ENCODE results near the gene RFX4. TPM values are rescaled to one million over a fixed set of nuclear protein-coding genes. Genes with fewer than 3 reads are reported as not detected.

RFX4 gene
- total and polyA plus RNA-seq, 2 of the 8 experiments (the other 6 are each of a cell fraction or from before 2014, with no cell fraction given), result 0.06 TPM; not detected in 1

DNA sequence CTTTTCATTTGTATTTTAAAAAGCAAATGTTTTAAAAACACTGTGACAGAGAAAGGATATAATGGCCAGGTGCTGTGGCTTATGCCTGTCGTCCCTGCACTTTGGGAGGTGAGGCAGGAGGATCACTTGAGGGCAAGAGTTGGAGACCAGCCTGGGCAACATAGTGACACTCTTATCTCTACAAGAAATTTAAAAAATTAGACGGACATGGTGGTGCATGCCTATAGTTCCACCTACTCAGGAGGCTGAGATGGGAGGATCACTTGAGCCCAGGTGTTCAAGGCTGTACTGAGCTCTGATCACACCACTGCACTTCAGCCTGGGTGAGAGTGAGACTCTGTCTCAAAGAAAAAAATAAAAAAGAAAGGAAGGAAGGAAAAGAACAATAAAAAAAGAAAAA, 7.8 kb downstream of the RFX4 start:
- no peak overlapping the region for H4K91ac ChIP-seq (replicated peaks; ENCODE audit: insufficient read length, low read length)
- DNase-seq (ENCODE audit: low read depth in 1 of 2, low spot score in 2 of 2), result no peak
- no peak for TF ChIP-seq FOSL1 (IDR thresholded peaks at IDR 0.05; ENCODE audit: insufficient read depth, low read depth, low read length)
- no peak for TF ChIP-seq HDAC2 (IDR thresholded peaks at IDR 0.05; ENCODE audit: borderline replicate concordance in 1 of 2, low read depth in 2 of 2, low read length in 2 of 2)
- TF ChIP-seq CTBP2 (IDR thresholded peaks at IDR 0.05; ENCODE audit: borderline replicate concordance, insufficient read depth, insufficient read length, low read length), result no peak
- TF ChIP-seq SIRT6 (IDR thresholded peaks at IDR 0.05; ENCODE audit: low read length), result no peak
- no peak for TF ChIP-seq BACH1 (IDR thresholded peaks at IDR 0.05; ENCODE audit: low read length)
- TF ChIP-seq, protein P1, sequence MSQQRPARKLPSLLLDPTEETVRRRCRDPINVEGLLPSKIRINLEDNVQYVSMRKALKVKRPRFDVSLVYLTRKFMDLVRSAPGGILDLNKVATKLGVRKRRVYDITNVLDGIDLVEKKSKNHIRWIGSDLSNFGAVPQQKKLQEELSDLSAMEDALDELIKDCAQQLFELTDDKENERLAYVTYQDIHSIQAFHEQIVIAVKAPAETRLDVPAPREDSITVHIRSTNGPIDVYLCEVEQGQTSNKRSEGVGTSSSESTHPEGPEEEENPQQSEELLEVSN (IDR thresholded peaks at IDR 0.05), result no peak
- no peak for TF ChIP-seq NRF1 (IDR thresholded peaks at IDR 0.05; ENCODE audit: low read depth, low read length)
- TF ChIP-seq CHD1 (IDR thresholded peaks at IDR 0.05; ENCODE audit: low read depth, low read length), result no peak
- no peak for TF ChIP-seq TAF1 (IDR thresholded peaks at IDR 0.05; ENCODE audit: low read depth, low read length)
- TF ChIP-seq TCF12 (IDR thresholded peaks at IDR 0.05; ENCODE audit: low read depth, low read length), result no peak
- no peak for TF ChIP-seq GABPA (IDR thresholded peaks at IDR 0.05; ENCODE audit: borderline replicate concordance, insufficient read depth, low read length)
- TF ChIP-seq SIN3A (conservative IDR thresholded peaks at IDR 0.05 in 1 of 2, IDR thresholded peaks at IDR 0.05 in 1 of 2; ENCODE audit: low read depth in 1 of 2, low read length in 2 of 2), result no peak
- TF ChIP-seq KDM1A (IDR thresholded peaks at IDR 0.05; ENCODE audit: borderline replicate concordance, low read length), result no peak
- no peak for TF ChIP-seq BRCA1 (IDR thresholded peaks at IDR 0.05; ENCODE audit: low read depth, low read length)

More for the DNA sequence above, 7.8 kb downstream of the RFX4 start:
- H2BK20ac ChIP-seq (ENCODE audit: low read length), result no peak overlapping the region
- H2BK5ac ChIP-seq (ENCODE audit: low read depth, low read length), result no peak overlapping the region
- H2BK15ac ChIP-seq (ENCODE audit: low read length), result no peak overlapping the region
- H3K27me3 ChIP-seq (replicated peaks in 1 of 4; ENCODE audit: control insufficient read depth in 3 of 4, extremely low read depth in 1 of 4, insufficient read depth in 3 of 4, low read length in 3 of 4), result peaks cover 50 to 92% (median 68%) of the 10 kb centered on the region in 4 experiments
- H3K9ac ChIP-seq (replicated peaks in 1 of 4; ENCODE audit: extremely low read depth in 1 of 4, low read depth in 3 of 4, low read length in 3 of 4), result no peak overlapping the region
- H3K4me2 ChIP-seq (ENCODE audit: insufficient read depth in 1 of 2, low read depth in 2 of 2, low read length in 2 of 2), result no peak overlapping the region
- peaks cover 12% of the 10 kb centered on the region; the same call in 1 of the 2 replicates for H3K23me2 ChIP-seq (ENCODE audit: low read depth, low read length)
- ChIA-PET CTCF (ENCODE audit: partially characterized antibody) (no interaction called here), POLR2A (ENCODE audit: partially characterized antibody) (no interaction called here)
- no peaks in the 10 kb centered on the region for H3K79me1 ChIP-seq (ENCODE audit: low read depth, low read length)
- H3K9me3 ChIP-seq (ENCODE audit: insufficient read depth in 2 of 2, low read depth in 1 of 2, low read length in 1 of 2), result no peaks in the 10 kb centered on the region
- H4K8ac ChIP-seq (ENCODE audit: extremely low read depth, insufficient read depth, low read length), result no peak overlapping the region
- H3K14ac ChIP-seq (ENCODE audit: insufficient read length), result no peak overlapping the region
- no peaks in the 10 kb centered on the region for H3K79me2 ChIP-seq (ENCODE audit: control insufficient read depth in 1 of 2, insufficient read depth in 2 of 2, low read length in 2 of 2)
- no peak overlapping the region for H3K4me3 ChIP-seq (ENCODE audit: extremely low read depth in 1 of 4, insufficient read depth in 2 of 4, low read depth in 3 of 4, low read length in 4 of 4)
- no peak overlapping the region for H2BK120ac ChIP-seq (replicated peaks; ENCODE audit: low read depth, low read length)
- no peak overlapping the region for H3K56ac ChIP-seq (replicated peaks; ENCODE audit: insufficient read length, low read depth, low read length)
- peaks cover 3 to 10% of the 10 kb centered on the region in 2 experiments for H4K20me1 ChIP-seq (replicated peaks in 1 of 2; ENCODE audit: control insufficient read depth in 1 of 2, insufficient read depth in 2 of 2, low read length in 2 of 2)
- WGBS, 2 experiments (ENCODE audit: extremely low coverage in 1 of 2, insufficient coverage in 1 of 2, insufficient read length in 1 of 2, insufficient replicate concordance in 2 of 2, low coverage in 1 of 2, low lambda C conversion rate in 2 of 2, missing lambda C conversion rate in 1 of 2), result 62% methylated on average over 2 of the region's 2 CpGs; no CpG with 5 or more reads in 1 of the 2 experiments
- no peak for FAIRE-seq
- H3K27ac ChIP-seq (ENCODE audit: low read depth, low read length), result no peak overlapping the region
- no peak overlapping the region for H3K18ac ChIP-seq (ENCODE audit: extremely low read depth, low read length)
- H3K36me3 ChIP-seq (ENCODE audit: control insufficient read depth in 2 of 4, insufficient read depth in 4 of 4, low read length in 3 of 4), result no peaks in the 10 kb centered on the region; a peak in 1 of 8 replicates
- no peak overlapping the region for H4K5ac ChIP-seq (ENCODE audit: insufficient read length, low read depth, low read length)
- H2AFZ ChIP-seq (ENCODE audit: low read length), result no peak overlapping the region
- H2AK5ac ChIP-seq (ENCODE audit: low read depth, low read length), result no peak overlapping the region
- no peak overlapping the region for H3K4ac ChIP-seq (replicated peaks; ENCODE audit: insufficient read length, low read depth, low read length)
- H3K4me1 ChIP-seq (replicated peaks in 1 of 4; ENCODE audit: control insufficient read depth in 3 of 4, insufficient read depth in 4 of 4, low read length in 3 of 4), result peaks cover under 1 to 8% (median 5%) of the 10 kb centered on the region in 4 experiments; a peak in 6 of 7 replicates
- no peak overlapping the region for H2BK12ac ChIP-seq (ENCODE audit: low read depth, low read length)
- no peak overlapping the region for H3K23ac ChIP-seq (ENCODE audit: insufficient read length)
